Measurements from ENCODE around the gene TSPAN9.

TSPAN9 gene

DNA sequence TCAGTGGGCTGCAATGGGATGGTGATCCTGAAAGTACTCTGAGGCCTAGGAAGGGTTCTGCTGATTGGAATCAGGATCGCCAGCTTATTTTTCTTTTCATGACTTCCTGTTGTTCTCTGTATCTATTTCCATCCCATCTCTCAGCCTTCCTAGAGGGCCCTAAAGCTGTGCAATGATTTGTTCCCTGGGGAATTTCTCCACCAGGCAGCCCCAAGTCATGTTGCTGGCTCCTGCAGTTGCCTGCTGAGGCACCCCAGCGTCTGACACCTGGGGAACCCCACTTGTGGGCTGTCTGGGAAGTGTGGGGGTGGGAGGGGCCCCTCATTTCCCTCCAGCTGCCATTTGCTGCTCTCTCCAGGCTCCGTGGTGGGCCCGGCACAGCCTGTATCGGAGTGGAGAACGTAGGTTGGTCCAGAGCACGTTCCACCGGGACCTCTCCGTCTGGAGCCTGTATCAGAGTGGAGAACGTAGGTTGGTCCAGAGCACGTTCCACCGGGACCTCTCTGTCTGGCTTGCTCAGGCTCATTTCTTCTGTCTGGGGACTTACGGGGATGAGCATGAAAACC is 138.3 kb downstream of the TSPAN9 start:
- DNase-seq: no peak

- DNase-seq: no peak
Observed at GRCh38 chr12:3216097-3216496, 138.9 kb downstream of the TSPAN9 start.

- peak; percentile 54 for DNase-seq
Observed at GRCh38 chr12:3216726-3217682, 139.8 kb downstream of the TSPAN9 start.

GRCh38 chr12:3217683-3218079 is 140.5 kb downstream of the TSPAN9 start:
- no peak for DNase-seq

GRCh38 chr12:3218228-3219171 is 141.3 kb downstream of the TSPAN9 start:
- peak; percentile 62 for DNase-seq

- no peak for DNase-seq
Observed at GRCh38 chr12:3219233-3219632, 142.1 kb downstream of the TSPAN9 start.

DNA sequence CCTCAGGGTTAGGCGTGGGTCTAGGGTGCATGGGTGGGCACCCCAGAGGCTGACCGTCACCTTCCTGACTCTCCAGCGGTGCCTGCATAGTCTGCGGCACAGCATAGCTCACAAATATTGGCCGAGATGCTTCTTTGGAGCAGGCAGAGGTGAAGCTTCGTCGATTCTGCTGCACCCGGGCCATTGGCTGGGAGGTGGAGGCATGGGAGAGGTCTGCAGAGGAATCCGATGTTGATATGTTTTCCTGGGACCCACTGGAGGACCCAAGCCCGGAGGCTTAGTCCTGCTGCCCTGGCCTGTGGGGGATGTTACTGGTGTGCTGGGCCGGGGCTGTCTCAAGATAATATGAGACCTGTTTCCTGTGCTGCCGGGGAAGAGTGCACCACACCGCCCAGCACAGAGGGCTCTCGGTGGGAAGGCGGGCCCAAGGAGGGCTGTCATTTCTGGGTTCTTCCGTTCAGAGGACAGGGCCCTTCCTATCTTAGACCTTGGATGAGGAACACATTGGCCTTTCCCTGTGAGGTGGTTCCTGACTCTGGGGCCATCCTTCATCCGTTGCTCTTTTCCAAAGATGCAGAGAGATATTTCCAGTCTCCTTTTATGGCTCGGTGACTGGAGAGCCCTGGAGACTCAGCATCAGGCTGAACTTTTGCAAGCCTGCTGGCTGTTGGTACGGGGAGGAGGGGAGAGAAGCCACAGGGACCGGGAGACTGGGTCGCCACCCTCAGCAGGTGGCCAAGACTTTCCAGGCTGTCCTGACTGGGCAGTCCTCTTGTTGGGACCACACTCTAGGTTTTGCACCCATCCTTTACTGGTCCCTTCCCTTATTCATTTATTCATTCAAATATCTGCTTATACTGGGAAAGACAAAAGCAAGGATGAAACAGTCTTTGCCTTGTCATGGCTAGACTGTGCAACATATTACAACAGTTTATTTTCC is 143.5 kb downstream of the TSPAN9 start:
- DNase-seq: no peak

- DNase-seq: no peak
Observed at GRCh38 chr12:3222306-3222705, 145.1 kb downstream of the TSPAN9 start.

GRCh38 chr12:3222979-3223378 is 145.8 kb downstream of the TSPAN9 start:
- DNase-seq: no peak

- DNase-seq: no peak
Observed at GRCh38 chr12:3223601-3224529, 146.7 kb downstream of the TSPAN9 start.

DNA sequence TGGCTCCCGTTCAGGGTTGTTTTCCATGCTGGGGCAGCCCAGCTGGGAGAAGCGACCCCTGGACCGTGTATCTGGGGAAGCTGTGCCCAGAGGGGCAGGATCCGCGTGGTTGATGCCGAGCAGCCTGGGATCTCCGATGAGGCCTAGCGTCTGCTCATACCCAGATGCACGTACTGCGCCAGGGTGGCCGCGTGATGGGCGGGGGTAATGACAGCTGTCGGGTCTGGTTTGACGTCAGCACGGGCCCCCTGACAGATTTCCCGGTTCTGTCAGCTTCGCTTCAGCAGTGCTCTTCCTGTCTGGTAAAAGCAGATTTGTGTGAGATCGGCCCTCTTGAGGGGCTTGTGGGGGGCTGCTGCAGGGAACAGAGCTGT is 147.3 kb downstream of the TSPAN9 start:
- DNase-seq: no peak

DNA sequence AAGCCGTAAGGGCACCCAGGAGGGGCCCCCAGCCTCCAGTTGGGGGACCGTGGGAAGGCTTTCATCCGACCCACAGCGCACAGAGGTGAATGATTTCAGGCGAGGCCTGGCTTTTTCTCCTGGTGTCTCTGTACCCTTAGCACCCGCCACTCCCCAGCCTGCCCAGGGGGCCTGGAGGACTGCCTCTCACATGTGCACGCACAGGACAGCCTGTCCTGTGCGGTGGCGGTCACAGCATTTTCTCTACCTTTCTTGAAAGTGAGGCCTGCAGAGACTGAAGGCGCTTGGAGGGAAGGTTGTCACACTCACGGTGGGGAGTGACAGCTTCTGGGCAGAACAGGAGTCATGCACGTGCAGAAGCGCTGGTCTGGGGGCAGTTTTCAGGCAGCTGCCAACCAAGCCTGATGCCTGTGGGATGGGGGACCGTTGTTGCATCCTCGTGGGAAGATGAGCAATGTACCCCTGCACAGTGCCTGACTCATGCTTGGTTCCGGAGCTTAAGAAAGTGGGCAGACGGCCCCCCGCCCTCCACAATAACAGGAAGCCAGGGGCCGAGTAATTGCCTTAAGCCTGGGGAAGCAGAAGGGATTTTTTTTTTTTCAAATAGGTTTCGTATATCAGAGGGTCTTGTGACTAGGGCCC is 148.1 kb downstream of the TSPAN9 start:
- peak; percentile 69 for DNase-seq

DNA sequence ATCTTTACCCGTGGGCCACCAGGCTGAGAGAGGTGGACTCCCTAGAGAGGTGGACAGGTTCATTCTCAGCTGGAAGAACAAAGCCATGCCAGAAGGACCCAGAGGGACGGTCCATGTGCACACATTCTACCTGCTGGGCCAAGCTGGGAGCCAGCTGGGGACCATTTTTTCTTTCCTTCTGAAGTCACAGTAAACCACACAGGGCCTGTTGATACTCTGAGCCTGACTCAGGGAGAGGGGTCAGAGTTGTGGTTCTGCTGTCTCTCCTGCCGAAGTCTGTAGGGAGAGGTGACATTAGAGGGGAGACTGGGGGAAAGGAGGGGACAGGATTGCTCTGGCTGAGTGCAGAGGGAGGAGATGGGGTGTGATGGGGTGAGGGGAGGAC is 148.6 kb downstream of the TSPAN9 start:
- DNase-seq: peak; percentile 41

- no peak for DNase-seq
Observed at GRCh38 chr12:3226264-3226663, 149.1 kb downstream of the TSPAN9 start.

DNA sequence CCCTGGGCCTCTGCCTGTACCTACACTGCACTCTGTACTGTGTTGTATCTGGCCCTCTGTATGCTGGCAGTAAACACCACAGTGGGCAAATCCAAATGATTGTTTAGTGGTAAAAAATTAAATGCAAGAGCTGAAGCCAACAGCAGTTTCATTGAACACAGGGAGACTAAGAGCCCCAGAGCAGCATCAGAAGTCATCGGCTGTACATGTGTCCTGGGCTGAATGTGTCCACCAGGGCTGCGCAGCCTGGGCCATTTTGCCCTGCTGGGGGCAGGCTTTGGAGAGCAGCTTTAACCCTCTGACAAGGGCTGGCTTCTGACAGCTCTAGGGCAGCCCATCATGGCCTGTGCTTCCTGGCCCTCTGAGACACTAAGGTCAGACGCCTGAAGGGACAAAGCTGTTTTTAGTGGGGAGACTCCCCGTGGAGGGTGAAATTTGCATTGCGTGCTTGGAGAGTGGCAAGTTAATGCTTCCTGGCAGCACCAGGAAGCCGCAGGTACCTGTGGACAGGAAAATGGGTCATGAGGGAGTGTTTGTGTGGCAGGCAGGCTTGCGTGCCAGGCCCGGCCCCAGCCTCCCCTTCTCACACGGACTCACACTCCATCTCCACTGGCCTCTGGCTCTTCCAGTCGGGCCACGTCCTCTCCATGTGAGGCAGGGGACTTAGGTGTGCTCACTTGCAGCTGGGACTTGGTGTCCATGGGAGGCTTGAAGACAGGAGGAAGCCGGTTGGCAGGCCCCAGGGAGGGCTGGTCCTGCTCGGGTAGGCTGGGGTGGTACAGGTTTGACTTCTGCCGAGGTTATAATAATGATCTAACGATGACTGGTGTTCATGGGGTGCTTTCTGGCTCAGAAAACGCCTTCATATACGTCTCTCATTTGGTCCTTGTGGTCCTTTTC is 150.1 kb downstream of the TSPAN9 start:
- DNase-seq: no peak

DNA sequence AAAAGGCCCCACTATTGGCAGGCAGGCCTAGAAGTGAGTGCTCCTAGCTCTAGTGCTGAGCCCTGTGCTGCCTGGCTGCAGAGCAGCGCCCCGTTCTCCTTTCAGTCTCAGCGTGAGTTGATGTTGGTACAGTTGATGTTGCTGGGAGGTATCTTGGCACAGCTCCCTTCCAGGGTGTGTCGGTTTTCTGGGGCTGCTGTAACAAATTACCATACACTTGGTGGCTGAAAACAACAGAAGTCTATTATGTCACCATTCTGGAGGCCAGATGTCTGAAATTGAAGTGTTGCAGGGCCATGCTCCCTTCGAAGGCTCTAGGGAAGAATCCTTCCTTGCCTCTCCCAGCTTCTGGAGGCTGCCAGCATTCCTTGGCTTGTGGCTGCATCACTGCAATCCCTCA is 151.4 kb downstream of the TSPAN9 start:
- no peak for DNase-seq

DNA sequence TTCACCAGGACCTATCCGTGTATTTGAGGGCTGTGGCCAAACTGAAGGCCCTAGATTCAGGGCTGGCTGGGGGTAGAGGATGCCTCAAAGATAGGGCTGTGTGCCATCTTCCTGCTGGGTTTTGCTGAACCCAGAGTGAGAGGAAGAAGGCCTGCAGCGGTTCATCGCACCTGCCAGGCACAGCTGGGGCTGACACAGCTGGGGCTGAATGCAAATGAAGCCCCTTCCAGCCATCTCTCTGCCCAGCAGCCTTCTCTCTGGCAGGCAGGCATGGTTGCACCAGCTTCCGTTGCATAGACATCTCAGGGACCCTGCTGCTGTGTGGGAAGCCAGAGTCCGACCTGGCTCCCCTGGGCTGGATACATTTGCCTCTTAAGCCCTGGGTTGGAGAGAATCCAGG is 152.4 kb downstream of the TSPAN9 start:
- no peak for DNase-seq

DNA sequence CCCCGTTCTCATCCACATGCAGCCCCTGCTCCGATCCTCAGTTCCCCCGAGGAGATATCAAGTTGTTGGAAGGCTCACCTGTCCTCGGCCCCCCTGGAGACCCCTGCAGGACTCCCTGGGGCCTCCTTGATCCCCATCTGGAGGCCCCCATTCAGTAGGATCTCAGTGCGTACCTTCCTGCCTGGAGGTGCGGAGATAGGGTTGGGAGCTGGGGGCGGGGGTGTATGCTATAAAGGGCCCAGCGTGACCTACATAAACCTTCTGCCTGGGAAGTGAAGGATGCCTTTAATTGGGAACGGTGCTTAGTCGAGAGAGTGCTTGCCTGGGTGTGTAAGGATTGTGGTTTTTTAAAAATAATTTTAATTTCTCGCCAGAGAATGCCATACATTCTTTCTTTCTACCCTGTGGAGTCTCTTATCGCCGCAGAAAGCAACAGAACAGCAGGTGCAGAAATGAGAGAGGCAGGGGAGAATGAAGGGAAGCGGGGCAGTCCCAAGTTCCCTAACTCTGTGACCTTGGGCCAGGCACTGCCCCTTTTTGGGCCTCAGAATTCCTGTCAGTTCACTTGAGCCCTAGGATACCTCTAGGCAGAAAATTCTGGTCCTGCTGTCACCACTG is 153.7 kb downstream of the TSPAN9 start:
- no peak for DNase-seq

- DNase-seq: no peak
Observed at GRCh38 chr12:3231399-3231876, 154.3 kb downstream of the TSPAN9 start.
